GM12892 (cell line): ENCODE results near the gene SLC2A4RG.

Experiments
- POLR2A ChIP-seq: IDR thresholded peaks from 2 replicates; pipeline ENCODE4 v1.6.1; 2011; ENCODE audit warnings: low read depth, low read length, control low read depth
- POLR2AphosphoS5 ChIP-seq: IDR thresholded peaks from 2 replicates; pipeline ENCODE4 v1.6.1; 2011; ENCODE audit warnings: low read depth, low read length, control low read depth

DNA sequence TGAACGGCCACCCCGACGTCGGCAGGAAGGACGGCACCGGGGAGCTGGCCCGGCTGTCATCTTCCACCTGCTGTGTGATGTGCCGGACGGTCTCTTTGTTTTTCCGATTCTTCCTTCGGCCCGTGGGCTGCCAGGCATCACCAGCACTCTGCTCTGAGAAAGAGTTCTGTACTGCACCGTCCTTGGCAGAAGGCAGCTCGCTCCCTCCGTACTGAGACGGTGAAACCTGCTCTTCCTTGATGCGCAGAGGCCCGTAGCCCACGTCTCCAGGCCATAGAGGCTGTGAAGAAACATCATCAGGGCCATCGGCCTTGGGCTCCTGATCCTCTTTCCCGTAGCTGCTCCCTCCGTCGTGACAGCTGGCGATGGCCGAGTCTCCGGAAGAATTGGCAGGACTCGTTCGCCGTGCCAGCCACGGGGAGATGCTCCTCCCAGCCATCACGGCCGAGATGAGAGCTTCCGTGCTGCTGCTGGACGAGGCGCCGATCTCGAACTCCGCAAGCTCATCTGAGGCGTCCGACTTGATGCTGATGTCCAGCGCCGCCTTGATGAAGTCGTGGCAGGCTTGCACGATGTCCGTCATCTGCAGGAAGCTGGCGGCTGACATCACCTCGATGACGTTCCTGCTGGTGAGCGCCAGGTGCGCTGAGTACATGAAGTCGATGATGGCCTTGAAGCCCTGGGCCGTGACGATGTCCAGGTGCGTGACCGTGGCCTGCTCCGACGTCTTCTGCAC lies 50.4 kb downstream of the SLC2A4RG start:
- no peak for TF ChIP-seq POLR2AphosphoS5
- no peak for TF ChIP-seq POLR2A
